ENCODE measurements around the gene ADAR.

DNA sequence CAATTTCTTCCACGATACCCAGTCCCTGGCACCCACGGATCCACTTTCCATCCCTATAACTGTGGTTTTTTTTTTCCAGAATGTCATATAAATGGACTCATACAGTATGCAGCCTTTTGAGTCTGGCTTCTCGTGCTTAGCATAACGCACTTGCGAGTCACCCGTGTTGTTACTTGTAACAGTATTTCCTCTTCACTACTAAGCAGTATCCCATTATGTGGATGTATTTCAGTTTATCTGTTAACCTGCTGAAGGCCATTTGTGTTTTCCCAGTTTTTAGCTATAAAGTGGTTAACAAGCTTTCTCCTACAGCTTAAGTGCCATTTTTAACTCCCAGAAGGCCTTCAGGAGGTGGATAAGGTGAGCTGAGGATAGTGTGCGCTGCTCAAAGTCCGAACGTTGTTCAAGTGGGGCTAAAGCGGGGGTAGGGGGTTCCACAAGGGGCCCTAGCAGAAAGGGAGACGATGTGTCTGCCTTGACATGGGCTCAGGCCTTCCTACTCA is 829 bp downstream of the ADAR start:
- TF ChIP-seq, protein P1, sequence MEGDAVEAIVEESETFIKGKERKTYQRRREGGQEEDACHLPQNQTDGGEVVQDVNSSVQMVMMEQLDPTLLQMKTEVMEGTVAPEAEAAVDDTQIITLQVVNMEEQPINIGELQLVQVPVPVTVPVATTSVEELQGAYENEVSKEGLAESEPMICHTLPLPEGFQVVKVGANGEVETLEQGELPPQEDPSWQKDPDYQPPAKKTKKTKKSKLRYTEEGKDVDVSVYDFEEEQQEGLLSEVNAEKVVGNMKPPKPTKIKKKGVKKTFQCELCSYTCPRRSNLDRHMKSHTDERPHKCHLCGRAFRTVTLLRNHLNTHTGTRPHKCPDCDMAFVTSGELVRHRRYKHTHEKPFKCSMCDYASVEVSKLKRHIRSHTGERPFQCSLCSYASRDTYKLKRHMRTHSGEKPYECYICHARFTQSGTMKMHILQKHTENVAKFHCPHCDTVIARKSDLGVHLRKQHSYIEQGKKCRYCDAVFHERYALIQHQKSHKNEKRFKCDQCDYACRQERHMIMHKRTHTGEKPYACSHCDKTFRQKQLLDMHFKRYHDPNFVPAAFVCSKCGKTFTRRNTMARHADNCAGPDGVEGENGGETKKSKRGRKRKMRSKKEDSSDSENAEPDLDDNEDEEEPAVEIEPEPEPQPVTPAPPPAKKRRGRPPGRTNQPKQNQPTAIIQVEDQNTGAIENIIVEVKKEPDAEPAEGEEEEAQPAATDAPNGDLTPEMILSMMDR (IDR thresholded peaks at IDR 0.05) = no peak
- TF ChIP-seq EZH2 (IDR thresholded peaks at IDR 0.05) = no peak
